Lower lobe of right lung (tissue), 2 donors: ENCODE results near the gene LINGO4. TPM values are rescaled to one million over a fixed set of nuclear protein-coding genes. Genes with fewer than 3 reads are reported as not detected.
"Not testable (repeated sequence)": the region's sequence is repeated elsewhere in the genome, so short reads cannot be mapped to it uniquely, and the experiment has no call there.

ENCODE experiments used
- ATAC-seq, 2 donors: fragments of 200-7000 bp; cut with Tn5 transposase; one replicate each; pipeline ENCODE4 v1.9.1; 2020 to 2022; ENCODE audit warnings: mild to moderate bottlenecking in 2 of 2, moderate library complexity in 2 of 2
- DNase-seq: peaks from one replicate; pipeline ENCODE4 v3.0.0-alpha.2; 2020
- H3K27ac ChIP-seq: fragments of 200-600 bp; one replicate; pipeline ENCODE4 v1.8.0; 2022
- H3K27me3 ChIP-seq: fragments of 200-600 bp; one replicate; pipeline ENCODE4 v1.8.0; 2022; ENCODE audit warnings: low read depth
- H3K36me3 ChIP-seq: fragments of 200-600 bp; one replicate; pipeline ENCODE4 v1.8.0; 2022; ENCODE audit warnings: mild to moderate bottlenecking
- H3K4me1 ChIP-seq: fragments of 200-600 bp; one replicate; pipeline ENCODE4 v1.8.0; 2022
- H3K4me3 ChIP-seq: fragments of 200-600 bp; one replicate; pipeline ENCODE4 v1.8.0; 2022; ENCODE audit warnings: mild to moderate bottlenecking
- H3K9me3 ChIP-seq: fragments of 200-600 bp; one replicate; pipeline ENCODE4 v1.8.0; 2022
- intact Hi-C: fragments of 100-400 bp; cut with DNase I; formaldehyde crosslinking; loops from one replicate; pipeline ENCODE4 v1.11.0; 2022
- total RNA-seq: library from RNA; stranded (reverse); fragmentation: NEBNext Ultra II Directional; extraction: Animal tissue kit (Norgen Biotek cat#: 25700); gene quantifications from one replicate; pipeline ENCODE4 v1.2.1, GENCODE V29; 2021
- TF ChIP-seq, protein P1 (sequence below): fragments of 200-600 bp; IDR thresholded peaks from one replicate; pipeline ENCODE4 v1.8.0; 2022; ENCODE audit warnings: antibody characterized with exemption, mild to moderate bottlenecking
- donor health status: DM: no; HTN: yes; CAD: no; lungs with severe emphysema.

The LINGO4 gene
- total RNA-seq, 1 donor from 2014 or later = 0.50 TPM

DNA sequence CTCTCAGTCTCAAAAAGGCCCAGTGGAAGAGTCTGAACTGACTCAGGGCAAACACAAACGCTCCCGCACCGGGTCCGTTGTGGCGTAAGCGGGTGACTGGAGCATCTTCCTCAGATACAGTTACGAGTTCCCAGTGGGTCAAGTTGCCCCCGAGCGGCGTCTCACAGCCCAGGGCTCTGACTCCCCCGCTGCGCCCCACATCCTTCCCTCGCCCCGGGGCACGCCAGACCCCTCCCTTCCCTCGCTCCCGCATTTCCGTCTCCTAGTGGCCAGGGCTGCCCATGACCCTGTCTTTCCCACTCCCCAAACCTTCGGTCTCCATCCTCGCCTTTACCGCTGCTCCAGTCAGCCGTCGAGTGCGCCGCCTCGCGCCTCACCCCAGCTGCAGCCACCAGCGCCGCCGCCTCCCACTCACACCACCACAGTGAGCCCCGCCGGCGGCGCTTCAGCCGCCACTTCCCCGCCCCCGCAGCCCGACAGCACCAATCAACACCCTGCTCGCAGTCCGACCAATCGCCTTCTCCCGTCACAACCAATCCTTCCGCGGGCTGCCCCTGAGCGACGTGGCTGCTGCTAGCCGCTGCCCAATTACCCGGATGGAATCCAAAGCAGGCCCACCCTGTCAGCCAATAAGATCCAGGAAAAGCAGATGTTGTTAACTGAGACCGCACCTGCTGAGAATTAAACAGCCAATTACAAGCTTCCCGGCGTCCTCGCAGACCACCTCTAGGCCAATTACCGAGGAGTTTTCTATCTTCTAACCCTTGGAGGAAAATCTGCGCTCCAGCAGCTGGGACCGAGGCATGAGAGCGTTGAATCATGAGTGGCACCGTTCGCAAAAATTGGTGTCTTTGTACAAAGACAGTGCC, 14.9 kb downstream of the LINGO4 start, which contains the start of gene TDRKH:
Gene TDRKH (minus strand): TSS at position 430 of the 869 bp plus-strand sequence. CDS start 7,478 bp downstream, outside the sequence.
- peak; percentile 98 for DNase-seq
- TF ChIP-seq, protein P1, sequence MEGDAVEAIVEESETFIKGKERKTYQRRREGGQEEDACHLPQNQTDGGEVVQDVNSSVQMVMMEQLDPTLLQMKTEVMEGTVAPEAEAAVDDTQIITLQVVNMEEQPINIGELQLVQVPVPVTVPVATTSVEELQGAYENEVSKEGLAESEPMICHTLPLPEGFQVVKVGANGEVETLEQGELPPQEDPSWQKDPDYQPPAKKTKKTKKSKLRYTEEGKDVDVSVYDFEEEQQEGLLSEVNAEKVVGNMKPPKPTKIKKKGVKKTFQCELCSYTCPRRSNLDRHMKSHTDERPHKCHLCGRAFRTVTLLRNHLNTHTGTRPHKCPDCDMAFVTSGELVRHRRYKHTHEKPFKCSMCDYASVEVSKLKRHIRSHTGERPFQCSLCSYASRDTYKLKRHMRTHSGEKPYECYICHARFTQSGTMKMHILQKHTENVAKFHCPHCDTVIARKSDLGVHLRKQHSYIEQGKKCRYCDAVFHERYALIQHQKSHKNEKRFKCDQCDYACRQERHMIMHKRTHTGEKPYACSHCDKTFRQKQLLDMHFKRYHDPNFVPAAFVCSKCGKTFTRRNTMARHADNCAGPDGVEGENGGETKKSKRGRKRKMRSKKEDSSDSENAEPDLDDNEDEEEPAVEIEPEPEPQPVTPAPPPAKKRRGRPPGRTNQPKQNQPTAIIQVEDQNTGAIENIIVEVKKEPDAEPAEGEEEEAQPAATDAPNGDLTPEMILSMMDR = peak; percentile 35
- intact Hi-C loops = no loop called here
- Histone ChIP-seq H3K27me3 (no peaks in the 10 kb centered on the region), H3K4me1 (peaks cover 14% of the 10 kb centered on the region), H3K27ac (peak within 1 kb of the TSS; percentile 60), H3K36me3 (no peaks in the 10 kb centered on the region), H3K4me3 (peak within 1 kb of the TSS; percentile 88), H3K9me3 (no peaks in the 10 kb centered on the region)
- ATAC-seq = peak; percentile 100

DNA sequence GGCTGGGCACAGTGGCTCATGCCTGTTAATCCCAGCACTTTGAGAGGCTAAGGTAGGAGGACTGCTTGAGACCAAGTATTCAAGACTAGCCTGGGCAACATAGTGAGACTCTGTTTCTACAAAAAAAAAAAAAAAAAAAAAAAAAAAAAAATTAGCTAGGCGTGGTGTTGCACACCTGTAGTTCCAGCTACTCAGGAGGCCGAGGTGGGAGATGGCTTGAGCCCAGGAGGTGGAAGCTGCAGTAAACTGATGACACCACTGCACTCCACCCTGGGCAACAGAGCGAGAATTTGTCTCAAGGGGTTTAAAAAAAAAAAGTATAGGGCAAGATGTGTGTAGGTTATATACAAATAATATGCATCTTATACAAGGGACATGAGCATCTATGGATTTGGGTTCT, 17.5 kb downstream of the LINGO4 start:
- TF ChIP-seq, protein P1 = no peak
- ATAC-seq = no peak
- no peak overlapping the region for H3K4me3 ChIP-seq
- no peak for DNase-seq
- peaks cover 23% of the 10 kb centered on the region for H3K4me1 ChIP-seq
- H3K27ac ChIP-seq = no peak overlapping the region
- intact Hi-C loops = no loop called here
- no peaks in the 10 kb centered on the region for H3K27me3 ChIP-seq
- H3K9me3 ChIP-seq = no peaks in the 10 kb centered on the region
- no peaks in the 10 kb centered on the region for H3K36me3 ChIP-seq

DNA sequence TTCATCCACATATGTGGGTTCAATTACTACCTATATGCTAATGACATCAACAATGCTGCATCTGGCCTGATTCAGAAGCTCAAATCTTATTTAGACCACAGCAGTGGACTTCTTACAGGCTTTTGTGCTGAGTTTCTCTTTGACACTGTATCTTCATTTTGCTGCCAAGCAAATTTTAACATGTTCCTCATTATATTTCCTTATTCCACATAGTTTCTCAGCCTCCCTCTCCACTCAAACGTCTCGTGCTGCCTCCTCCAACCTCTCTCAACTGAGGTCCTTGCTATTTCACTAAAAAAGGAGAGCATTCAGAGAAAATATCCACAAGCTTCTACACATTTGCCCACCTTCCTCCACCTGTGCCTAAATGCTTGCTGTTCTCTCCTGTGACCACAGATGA, 21.4 kb downstream of the LINGO4 start:
- no peaks in the 10 kb centered on the region for H3K27me3 ChIP-seq
- TF ChIP-seq, protein P1 = no peak
- intact Hi-C loops = no loop called here
- H3K4me1 ChIP-seq = peaks cover 9% of the 10 kb centered on the region
- ATAC-seq (no peak), DNase-seq (no peak)
- H3K36me3 ChIP-seq = peaks cover 30% of the 10 kb centered on the region
- no peak overlapping the region for H3K27ac ChIP-seq
- no peaks in the 10 kb centered on the region for H3K9me3 ChIP-seq
- H3K4me3 ChIP-seq = no peak overlapping the region

DNA sequence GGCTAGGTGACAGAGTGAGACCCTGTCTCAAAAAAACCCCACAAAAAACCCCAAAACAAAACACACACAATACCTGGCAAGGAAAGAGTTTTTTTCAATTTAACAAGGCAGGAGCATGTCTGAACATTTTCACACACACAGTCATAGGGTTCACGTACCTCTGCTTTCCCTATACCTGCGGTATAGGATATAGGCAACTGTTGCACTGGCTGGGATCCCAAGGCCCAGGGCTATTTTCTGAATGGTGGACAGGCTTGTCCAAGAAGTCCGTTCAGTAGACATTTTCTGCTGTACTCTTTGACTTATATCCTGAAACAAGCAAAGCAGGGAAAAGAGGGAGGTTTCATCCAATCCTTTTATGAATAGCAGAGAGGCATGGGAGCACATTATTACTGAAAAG, 22.5 kb downstream of the LINGO4 start:
- DNase-seq (no peak), ATAC-seq (no peak)
- Histone ChIP-seq H3K27ac (no peak overlapping the region), H3K4me3 (no peak overlapping the region), H3K27me3 (no peaks in the 10 kb centered on the region), H3K4me1 (peaks cover 9% of the 10 kb centered on the region), H3K36me3 (peaks cover 40% of the 10 kb centered on the region), H3K9me3 (no peaks in the 10 kb centered on the region)
- TF ChIP-seq, protein P1 = no peak
- intact Hi-C loops = no loop called here

DNA sequence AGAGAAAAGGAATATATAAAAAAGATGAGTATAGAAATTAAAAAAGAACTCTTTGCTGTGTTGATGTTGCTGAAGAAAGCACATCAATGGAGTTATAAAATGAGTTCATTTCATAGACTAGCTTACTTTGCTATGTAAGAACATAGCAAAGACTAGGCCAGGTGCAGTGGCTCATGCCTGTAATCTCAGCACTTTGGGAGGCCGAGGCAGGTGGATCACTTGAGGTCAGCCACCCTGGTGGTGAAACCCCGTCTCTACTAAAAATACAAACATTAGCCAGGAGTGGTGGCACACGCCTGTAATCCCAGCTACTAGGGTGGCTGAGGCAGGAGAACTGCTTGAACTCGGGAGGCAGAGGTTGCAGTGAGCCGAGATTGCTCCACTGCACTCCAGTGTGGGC, 23.2 kb downstream of the LINGO4 start:
- ATAC-seq, DNase-seq, H3K27ac ChIP-seq, H3K9me3 ChIP-seq, H3K4me3 ChIP-seq, intact Hi-C loops, H3K4me1 ChIP-seq, H3K27me3 ChIP-seq: not testable (repeated sequence)
- H3K36me3 ChIP-seq = peaks cover 42% of the 10 kb centered on the region

DNA sequence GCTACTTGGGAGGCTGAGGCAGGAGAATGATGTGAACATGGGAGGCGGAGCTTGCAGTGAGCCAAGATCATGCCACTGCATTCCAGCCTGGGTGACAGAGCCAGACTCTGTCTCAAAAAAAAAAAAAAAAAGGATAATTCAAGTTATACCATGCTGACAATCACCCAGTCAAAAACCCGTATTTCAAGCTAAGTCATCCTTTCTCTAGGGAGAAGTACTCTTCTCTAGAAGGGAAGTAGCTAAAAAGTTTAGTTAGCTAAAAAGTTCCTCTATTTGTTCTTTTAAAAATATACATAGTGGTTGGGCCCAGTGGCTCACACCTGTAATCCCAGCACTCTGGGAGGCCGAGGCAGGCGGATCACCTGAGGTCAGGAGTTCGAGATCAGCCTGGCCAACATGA, 24.5 kb downstream of the LINGO4 start:
- H3K27me3 ChIP-seq, ATAC-seq, H3K4me1 ChIP-seq, H3K9me3 ChIP-seq, H3K4me3 ChIP-seq, DNase-seq, intact Hi-C loops, H3K27ac ChIP-seq: not testable (repeated sequence)
- peaks cover 55% of the 10 kb centered on the region for H3K36me3 ChIP-seq
